PC-9 (cell line): ENCODE measurements around the gene EIF2S2.

Experiments
- CTCF ChIP-seq: fragments of 200-600 bp; sonication (generic); conservative IDR thresholded peaks from 2 replicates; pipeline ENCODE4 v1.6.1; 2017; ENCODE audit warnings: mixed run types, antibody characterized with exemption, mild to moderate bottlenecking, moderate library complexity
- EZH2 ChIP-seq: fragments of 200-600 bp; sonication (generic); IDR thresholded peaks from 2 replicates; pipeline ENCODE4 v1.8.0; 2017; ENCODE audit warnings: antibody characterized with exemption, low read depth

GRCh38 chr20:34143951-34144350 is 31.9 kb upstream of the EIF2S2 start:
- TF ChIP-seq CTCF, result no peak
- TF ChIP-seq EZH2, result no peak
